HepG2 (cell line): ENCODE measurements around the gene CHRD. TPM values are rescaled to one million over a fixed set of nuclear protein-coding genes. Genes with fewer than 3 reads are reported as not detected.

Source experiments
- AKAP8 ChIP-seq: sonication (generic); formaldehyde crosslinking; IDR thresholded peaks from 2 replicates; pipeline ENCODE4 v1.5.1; 2020; ENCODE audit warnings: mild to moderate bottlenecking, missing genetic modification reagents
- GTF3A ChIP-seq: sonication (generic); formaldehyde crosslinking; conservative IDR thresholded peaks from 2 replicates; pipeline ENCODE4 v1.4.0; 2020; ENCODE audit warnings: mild to moderate bottlenecking, missing genetic modification reagents
- HBP1 ChIP-seq: IDR thresholded peaks from 2 replicates; pipeline ENCODE4 v1.6.1; 2016; ENCODE audit warnings: low read depth, control low read depth
- HOXA3 ChIP-seq: sonication (generic); formaldehyde crosslinking; IDR thresholded peaks from 2 replicates; pipeline ENCODE4 v1.5.0; 2020; ENCODE audit warnings: missing genetic modification reagents
- KAT8 ChIP-seq: IDR thresholded peaks from 2 replicates; pipeline ENCODE4 v1.6.1; 2016; ENCODE audit warnings: missing genetic modification reagents, missing compliant biosample characterization
- KMT2B ChIP-seq: IDR thresholded peaks from 2 replicates; pipeline ENCODE4 v1.6.1; 2016; ENCODE audit warnings: missing genetic modification reagents, missing compliant biosample characterization
- NFKB2 ChIP-seq: sonication (generic); formaldehyde crosslinking; IDR thresholded peaks from 2 replicates; pipeline ENCODE4 v1.4.0; 2020; ENCODE audit warnings: missing genetic modification reagents, borderline replicate concordance
- NRL ChIP-seq: sonication (generic); formaldehyde crosslinking; IDR thresholded peaks from 2 replicates; pipeline ENCODE4 v1.5.0; 2020; ENCODE audit warnings: missing genetic modification reagents, mild to moderate bottlenecking, moderate library complexity, borderline replicate concordance
- PHF21A ChIP-seq: sonication (generic); formaldehyde crosslinking; IDR thresholded peaks from 2 replicates; pipeline ENCODE4 v1.5.0; 2020; ENCODE audit warnings: mild to moderate bottlenecking, missing genetic modification reagents
- RFXAP ChIP-seq: sonication (generic); formaldehyde crosslinking; IDR thresholded peaks from 2 replicates; pipeline ENCODE4 v1.4.0; 2020; ENCODE audit warnings: missing genetic modification reagents, borderline replicate concordance
- SIX1 ChIP-seq: sonication (generic); formaldehyde crosslinking; IDR thresholded peaks from 2 replicates; pipeline ENCODE4 v1.4.0; 2020; ENCODE audit warnings: missing genetic modification reagents, borderline replicate concordance
- ZBTB34 ChIP-seq: sonication (generic); formaldehyde crosslinking; IDR thresholded peaks from 2 replicates; pipeline ENCODE4 v1.8.0; 2022; ENCODE audit warnings: mild to moderate bottlenecking, missing genetic modification reagents
- ZBTB7A ChIP-seq: sonication (generic); formaldehyde crosslinking; IDR thresholded peaks from 2 replicates; pipeline ENCODE4 v1.8.0; 2022; ENCODE audit warnings: mild to moderate bottlenecking, missing genetic modification reagents
- ZFP36L1 ChIP-seq: sonication (generic); formaldehyde crosslinking; IDR thresholded peaks from 2 replicates; pipeline ENCODE4 v1.8.0; 2022; ENCODE audit warnings: mild to moderate bottlenecking, missing genetic modification reagents, moderate library complexity
- ZFP36L2 ChIP-seq: sonication (generic); formaldehyde crosslinking; IDR thresholded peaks from 2 replicates; pipeline ENCODE4 v1.4.0; 2020; ENCODE audit warnings: missing genetic modification reagents
- ZFP82 ChIP-seq: sonication (generic); formaldehyde crosslinking; IDR thresholded peaks from 2 replicates; pipeline ENCODE4 v1.5.1; 2020; ENCODE audit warnings: mild to moderate bottlenecking, missing genetic modification reagents, borderline replicate concordance
- ZKSCAN8 ChIP-seq: IDR thresholded peaks from 2 replicates; pipeline ENCODE4 v1.6.1; 2016; ENCODE audit warnings: borderline replicate concordance, missing genetic modification reagents, missing compliant biosample characterization
- ZMYM3 ChIP-seq: sonication (generic); formaldehyde crosslinking; IDR thresholded peaks from 2 replicates; pipeline ENCODE4 v1.5.1; 2020; ENCODE audit warnings: mild to moderate bottlenecking, missing genetic modification reagents
- ZNF34 ChIP-seq: sonication (generic); formaldehyde crosslinking; IDR thresholded peaks from 2 replicates; pipeline ENCODE4 v1.4.0; 2020; ENCODE audit warnings: mild to moderate bottlenecking, missing genetic modification reagents, borderline replicate concordance
- ZNF496 ChIP-seq: sonication (generic); formaldehyde crosslinking; IDR thresholded peaks from 2 replicates; pipeline ENCODE4 v1.8.1; 2023; ENCODE audit warnings: mild to moderate bottlenecking, moderate library complexity, missing genetic modification reagents; ENCODE audit not compliant: insufficient replicate concordance
- ZNF713 ChIP-seq: sonication (generic); formaldehyde crosslinking; IDR thresholded peaks from 2 replicates; pipeline ENCODE4 v1.4.0; 2020; ENCODE audit warnings: mild to moderate bottlenecking, missing genetic modification reagents
- ZNF740 ChIP-seq: sonication (generic); formaldehyde crosslinking; IDR thresholded peaks from 2 replicates; pipeline ENCODE4 v1.4.0; 2020; ENCODE audit warnings: missing genetic modification reagents
- ZNF773 ChIP-seq: sonication (generic); formaldehyde crosslinking; IDR thresholded peaks from 2 replicates; pipeline ENCODE4 v1.4.0; 2020; ENCODE audit warnings: missing genetic modification reagents, borderline replicate concordance
- ZNF879 ChIP-seq: sonication (generic); formaldehyde crosslinking; IDR thresholded peaks from 2 replicates; pipeline ENCODE4 v1.8.1; 2023; ENCODE audit warnings: missing genetic modification reagents
- ZSCAN29 ChIP-seq: sonication (generic); formaldehyde crosslinking; conservative IDR thresholded peaks from 2 replicates; pipeline ENCODE4 v1.4.0; 2020; ENCODE audit warnings: mild to moderate bottlenecking, missing genetic modification reagents
- polyA plus RNA-seq, 8 experiments: library from polyadenylated mRNA; depleted of rRNA in 3 of 8; stranded (reverse) in 7 of 8; unstranded in 1 of 8; fragments of >200 nt; fragmentation: Illumina TruSeq in 4 of 8; extraction: Trizol in 4 of 8; gene quantifications; 2 replicates each; pipeline versions ENCODE4 v1.2.1 to v1.2.3, GENCODE V29; 2011 to 2016; ENCODE audit warnings: low read depth in 4 of 8, missing spikeins in 1 of 8, mixed read lengths in 1 of 8; ENCODE audit not compliant: insufficient read depth in 1 of 8
- total RNA-seq, 5 experiments: library from RNA; depleted of rRNA; stranded (reverse); fragments of >200 nt; fragmentation: Illumina TruSeq; extraction: Trizol; gene quantifications; 2 replicates each; pipeline ENCODE4 v1.2.3, GENCODE V29; 2016; ENCODE audit warnings: low read depth in 1 of 5
- TF ChIP-seq, protein P1 (sequence below): sonication (generic); formaldehyde crosslinking; IDR thresholded peaks from 2 replicates; pipeline ENCODE4 v1.4.0; 2020; ENCODE audit warnings: missing genetic modification reagents, mild to moderate bottlenecking, borderline replicate concordance

The CHRD gene
- total and polyA plus RNA-seq, 2 of the 13 experiments (the other 11 are each of a cell fraction or from before 2014, with no cell fraction given) = 22.2 to 35.2 TPM

DNA sequence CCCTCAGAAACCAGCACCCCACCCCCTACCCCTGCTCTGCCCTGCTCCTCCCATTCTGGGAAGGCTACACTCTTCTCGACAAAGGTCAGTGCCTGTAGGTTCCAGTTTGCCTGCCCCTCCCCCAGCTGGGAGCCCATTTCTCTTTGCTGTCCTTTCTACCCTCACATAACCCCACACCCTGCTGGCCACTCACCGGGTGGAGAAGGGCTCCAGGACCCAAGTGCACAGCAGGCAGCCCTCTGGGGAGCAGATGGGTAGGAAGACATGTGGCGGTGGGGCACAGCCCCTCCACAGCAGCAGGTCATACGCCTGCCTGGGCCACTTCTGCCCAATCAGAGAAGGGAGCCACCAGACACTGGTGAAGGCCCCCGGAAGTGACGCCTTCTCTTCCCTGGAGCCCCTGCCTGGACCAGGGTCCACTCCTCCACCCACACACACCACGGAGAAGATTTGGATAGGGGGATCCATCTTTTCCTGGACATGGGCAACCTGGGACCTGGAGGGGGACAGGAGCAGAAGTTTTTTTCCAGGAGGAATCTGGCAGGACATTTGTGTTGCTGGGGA, 1.9 kb upstream of the CHRD start, which contains the start of gene THPO (continued):
- TF ChIP-seq ZFP36L2 (no peak), ZSCAN29 (CRISPR knock-in tag) (0 out of 2 replicates have a peak, but pooled peaks have one; percentile 41), ZKSCAN8 (CRISPR knock-in tag) (peak; percentile 61; the same call in 1 of the 2 replicates), ZBTB34 (CRISPR knock-in tag) (peak; percentile 64; the same call in 1 of the 2 replicates), ZNF713 (CRISPR knock-in tag) (no peak), ZNF34 (CRISPR knock-in tag) (0 out of 2 replicates have a peak, but pooled peaks have one; percentile 60), GTF3A (CRISPR knock-in tag) (no peak; the same call in 1 of the 2 replicates), ZNF496 (CRISPR knock-in tag) (no peak), HOXA3 (CRISPR knock-in tag) (peak; percentile 78), RFXAP (CRISPR knock-in tag) (peak; percentile 76), ZNF879 (no peak), HBP1 (CRISPR knock-in tag) (peak; percentile 77), ZFP36L1 (CRISPR knock-in tag) (0 out of 2 replicates have a peak, but pooled peaks have one; percentile 66), NRL (CRISPR knock-in tag) (peak; percentile 37; the same call in 1 of the 2 replicates), ZNF773 (CRISPR knock-in tag) (no peak), SIX1 (CRISPR knock-in tag) (no peak), ZBTB7A (CRISPR knock-in tag) (0 out of 2 replicates have a peak, but pooled peaks have one; percentile 71), ZFP82 (CRISPR knock-in tag) (no peak), AKAP8 (CRISPR knock-in tag) (no peak), ZNF740 (0 out of 2 replicates have a peak, but pooled peaks have one; percentile 55), KMT2B (CRISPR knock-in tag) (peak; percentile 42), KAT8 (CRISPR knock-in tag) (peak; percentile 87), PHF21A (peak; percentile 70; the same call in 1 of the 2 replicates), NFKB2 (CRISPR knock-in tag) (peak; percentile 68; the same call in 1 of the 2 replicates), ZMYM3 (CRISPR knock-in tag) (no peak)
- TF ChIP-seq, protein P1, sequence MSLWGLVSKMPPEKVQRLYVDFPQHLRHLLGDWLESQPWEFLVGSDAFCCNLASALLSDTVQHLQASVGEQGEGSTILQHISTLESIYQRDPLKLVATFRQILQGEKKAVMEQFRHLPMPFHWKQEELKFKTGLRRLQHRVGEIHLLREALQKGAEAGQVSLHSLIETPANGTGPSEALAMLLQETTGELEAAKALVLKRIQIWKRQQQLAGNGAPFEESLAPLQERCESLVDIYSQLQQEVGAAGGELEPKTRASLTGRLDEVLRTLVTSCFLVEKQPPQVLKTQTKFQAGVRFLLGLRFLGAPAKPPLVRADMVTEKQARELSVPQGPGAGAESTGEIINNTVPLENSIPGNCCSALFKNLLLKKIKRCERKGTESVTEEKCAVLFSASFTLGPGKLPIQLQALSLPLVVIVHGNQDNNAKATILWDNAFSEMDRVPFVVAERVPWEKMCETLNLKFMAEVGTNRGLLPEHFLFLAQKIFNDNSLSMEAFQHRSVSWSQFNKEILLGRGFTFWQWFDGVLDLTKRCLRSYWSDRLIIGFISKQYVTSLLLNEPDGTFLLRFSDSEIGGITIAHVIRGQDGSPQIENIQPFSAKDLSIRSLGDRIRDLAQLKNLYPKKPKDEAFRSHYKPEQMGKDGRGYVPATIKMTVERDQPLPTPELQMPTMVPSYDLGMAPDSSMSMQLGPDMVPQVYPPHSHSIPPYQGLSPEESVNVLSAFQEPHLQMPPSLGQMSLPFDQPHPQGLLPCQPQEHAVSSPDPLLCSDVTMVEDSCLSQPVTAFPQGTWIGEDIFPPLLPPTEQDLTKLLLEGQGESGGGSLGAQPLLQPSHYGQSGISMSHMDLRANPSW = peak; percentile 22; the same call in 1 of the 2 replicates
